ENCODE measurements around the gene MCC.

The MCC gene

GRCh38 chr5:113048931-113049330 is 439.3 kb downstream of the MCC start:
- DNase-seq: no peak

GRCh38 chr5:113047733-113048652 is 440.3 kb downstream of the MCC start:
- peak; percentile 67 to 85 (median 80) for DNase-seq

- DNase-seq: peak; percentile 15 to 51 (median 44)
These were observed 441.0 kb downstream of the MCC start for GRCh38 chr5:113047234-113047633.

- no peak for DNase-seq
These were observed 443.3 kb downstream of the MCC start for GRCh38 chr5:113044776-113045465.

- peak in 3 of 4 experiments; percentile 21 to 57 (median 33) for DNase-seq
These were observed 444.7 kb downstream of the MCC start for GRCh38 chr5:113043491-113043931.

- no peak for DNase-seq
These were observed 445.6 kb downstream of the MCC start for GRCh38 chr5:113042491-113043243.

GRCh38 chr5:113040672-113041260 is 447.5 kb downstream of the MCC start:
- no peak for DNase-seq

GRCh38 chr5:113039934-113040285 is 448.3 kb downstream of the MCC start:
- DNase-seq: no peak

- DNase-seq: no peak
These were observed 448.9 kb downstream of the MCC start for GRCh38 chr5:113039229-113039933.

GRCh38 chr5:113038714-113039113 is 449.5 kb downstream of the MCC start:
- DNase-seq: no peak

GRCh38 chr5:113038136-113038535 is 450.1 kb downstream of the MCC start:
- DNase-seq: no peak

- no peak for DNase-seq
These were observed 451.4 kb downstream of the MCC start for GRCh38 chr5:113036826-113037225.

- DNase-seq: no peak
These were observed 451.9 kb downstream of the MCC start for GRCh38 chr5:113036321-113036720.

GRCh38 chr5:113035096-113035495 is 453.2 kb downstream of the MCC start:
- no peak for DNase-seq

- no peak for DNase-seq
These were observed 454.0 kb downstream of the MCC start for GRCh38 chr5:113034182-113034773.

- DNase-seq: no peak
These were observed 456.7 kb downstream of the MCC start for GRCh38 chr5:113031557-113031956.

GRCh38 chr5:113031104-113031503 is 457.1 kb downstream of the MCC start:
- DNase-seq: no peak

- no peak for DNase-seq
These were observed 458.6 kb downstream of the MCC start for GRCh38 chr5:113029614-113030013.

- DNase-seq: no peak
These were observed 460.8 kb downstream of the MCC start for GRCh38 chr5:113027431-113027830.

- DNase-seq: no peak
These were observed 461.2 kb downstream of the MCC start for GRCh38 chr5:113027015-113027414.

- no peak for DNase-seq
These were observed 462.0 kb downstream of the MCC start for GRCh38 chr5:113026211-113026610.

- DNase-seq: no peak
These were observed 462.7 kb downstream of the MCC start for GRCh38 chr5:113025596-113025995.
